Gastroesophageal sphincter (tissue), 3 donors: ENCODE measurements around the gene HSPA12B.

ENCODE experiments used
- POLR2A ChIP-seq, 2 donors: fragments of 450-650 bp; IDR thresholded peaks; one replicate each; pipeline ENCODE4 v1.6.1; 2017; ENCODE audit warnings: antibody characterized with exemption in 2 of 2, mild to moderate bottlenecking in 2 of 2, moderate library complexity in 1 of 2
- POLR2AphosphoS5 ChIP-seq: sonication (generic); formaldehyde crosslinking; IDR thresholded peaks from one replicate; pipeline ENCODE4 v1.6.1; 2017; ENCODE audit warnings: antibody characterized with exemption
- TF ChIP-seq, protein P1 (sequence below), 4 experiments: fragments of 200-600 bp in 2 of 4; fragments of 450-650 bp in 2 of 4; sonication (generic) in 1 of 4; IDR thresholded peaks; one replicate each; pipeline ENCODE4 v1.5.1; 2017 to 2019; ENCODE audit warnings: antibody characterized with exemption in 4 of 4, mild to moderate bottlenecking in 2 of 4, moderate library complexity in 2 of 4

GRCh38 chr20:3690413-3690812, 42.1 kb upstream of the HSPA12B start:
- TF ChIP-seq, protein P1, sequence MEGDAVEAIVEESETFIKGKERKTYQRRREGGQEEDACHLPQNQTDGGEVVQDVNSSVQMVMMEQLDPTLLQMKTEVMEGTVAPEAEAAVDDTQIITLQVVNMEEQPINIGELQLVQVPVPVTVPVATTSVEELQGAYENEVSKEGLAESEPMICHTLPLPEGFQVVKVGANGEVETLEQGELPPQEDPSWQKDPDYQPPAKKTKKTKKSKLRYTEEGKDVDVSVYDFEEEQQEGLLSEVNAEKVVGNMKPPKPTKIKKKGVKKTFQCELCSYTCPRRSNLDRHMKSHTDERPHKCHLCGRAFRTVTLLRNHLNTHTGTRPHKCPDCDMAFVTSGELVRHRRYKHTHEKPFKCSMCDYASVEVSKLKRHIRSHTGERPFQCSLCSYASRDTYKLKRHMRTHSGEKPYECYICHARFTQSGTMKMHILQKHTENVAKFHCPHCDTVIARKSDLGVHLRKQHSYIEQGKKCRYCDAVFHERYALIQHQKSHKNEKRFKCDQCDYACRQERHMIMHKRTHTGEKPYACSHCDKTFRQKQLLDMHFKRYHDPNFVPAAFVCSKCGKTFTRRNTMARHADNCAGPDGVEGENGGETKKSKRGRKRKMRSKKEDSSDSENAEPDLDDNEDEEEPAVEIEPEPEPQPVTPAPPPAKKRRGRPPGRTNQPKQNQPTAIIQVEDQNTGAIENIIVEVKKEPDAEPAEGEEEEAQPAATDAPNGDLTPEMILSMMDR (IDR thresholded peaks at IDR 0.05), result no peak
- no peak for TF ChIP-seq POLR2AphosphoS5
- no peak for TF ChIP-seq POLR2A (IDR thresholded peaks at IDR 0.05)
